PC-9 (cell line): Measurements from ENCODE around the gene CCDC182. TPM values are rescaled to one million over a fixed set of nuclear protein-coding genes. Genes with fewer than 3 reads are reported as not detected.

Experiments used
- BruUV-seq: library from RNA; stranded (reverse); fragments of 400-500 nt; replicated peaks from 2 replicates; lab custom pipeline; 2021; lab: Mats Ljungman, UMichigan
- CTCF ChIA-PET: fragments of 300-600 bp; sonication (Branson Sonifier 250); formaldehyde crosslinking; loops from one replicate; lab custom pipeline; 2022; ENCODE audit warnings: antibody characterized with exemption; lab: Charles Lee
- POLR2A ChIA-PET: fragments of 300-600 bp; sonication (Branson Sonifier 250); formaldehyde crosslinking; loops from one replicate; lab custom pipeline; 2022; ENCODE audit warnings: antibody characterized with exemption; ENCODE audit not compliant: unreplicated experiment; lab: Charles Lee
- DNase-seq, 2 experiments: peaks; one replicate each; pipeline versions ENCODE4 v3.0.0 to v3.0.0-alpha.2; 2015 to 2022; ENCODE audit warnings: mixed read lengths in 1 of 2
- H2AFZ ChIP-seq: fragments of 200-600 bp; sonication (generic); 2 replicates; pipeline ENCODE4 v1.8.1; 2017; ENCODE audit warnings: antibody characterized with exemption
- H3F3A ChIP-seq: fragments of 200-600 bp; sonication (generic); 2 replicates; pipeline ENCODE4 v1.8.1; 2017; ENCODE audit warnings: antibody characterized with exemption, mild to moderate bottlenecking, low read depth; ENCODE audit not compliant: insufficient read depth
- H3K27ac ChIP-seq: fragments of 200-600 bp; sonication (generic); 2 replicates; pipeline ENCODE4 v1.6.1; 2016; ENCODE audit warnings: mixed run types
- H3K27me3 ChIP-seq: fragments of 200-600 bp; sonication (generic); 2 replicates; pipeline ENCODE4 v1.6.1; 2016; ENCODE audit warnings: low read depth, mixed run types; ENCODE audit not compliant: insufficient read depth
- H3K36me3 ChIP-seq: fragments of 200-600 bp; sonication (generic); 2 replicates; pipeline ENCODE4 v1.6.1; 2016; ENCODE audit warnings: low read depth, mixed run types
- H3K4me1 ChIP-seq: fragments of 200-600 bp; sonication (generic); replicated peaks from 2 replicates; pipeline ENCODE4 v1.6.1; 2016; ENCODE audit warnings: mixed run types; ENCODE audit not compliant: insufficient read depth
- H3K4me2 ChIP-seq: fragments of 200-600 bp; sonication (generic); 2 replicates; pipeline ENCODE4 v1.6.1; 2017; ENCODE audit warnings: mixed run types
- H3K4me3 ChIP-seq: fragments of 200-600 bp; sonication (generic); 2 replicates; pipeline ENCODE4 v1.6.1; 2016; ENCODE audit warnings: mixed run types
- H3K79me2 ChIP-seq: fragments of 200-600 bp; sonication (generic); 2 replicates; pipeline ENCODE4 v1.6.1; 2017; ENCODE audit warnings: low read depth, mixed run types
- H3K9me2 ChIP-seq: fragments of 200-600 bp; sonication (generic); 2 replicates; pipeline ENCODE4 v1.8.1; 2017; ENCODE audit warnings: mild to moderate bottlenecking; ENCODE audit not compliant: insufficient read depth
- H3K9me3 ChIP-seq: fragments of 200-600 bp; sonication (generic); 2 replicates; pipeline ENCODE4 v1.8.1; 2016; ENCODE audit warnings: low read depth; ENCODE audit not compliant: insufficient read depth
- H4K20me1 ChIP-seq: fragments of 200-600 bp; sonication (generic); 2 replicates; pipeline ENCODE4 v1.8.1; 2017; ENCODE audit not compliant: insufficient read depth
- CTCF ChIP-seq: fragments of 200-600 bp; sonication (generic); conservative IDR thresholded peaks from 2 replicates; pipeline ENCODE4 v1.6.1; 2017; ENCODE audit warnings: mixed run types, antibody characterized with exemption, mild to moderate bottlenecking, moderate library complexity
- EZH2 ChIP-seq: fragments of 200-600 bp; sonication (generic); IDR thresholded peaks from 2 replicates; pipeline ENCODE4 v1.8.0; 2017; ENCODE audit warnings: antibody characterized with exemption, low read depth
- intact Hi-C: fragments of 100-400 bp; cut with micrococcal nuclease; formaldehyde crosslinking; loops from one replicate; pipeline ENCODE4 v1.10.0; 2022; ENCODE audit not compliant: unreplicated experiment
- total RNA-seq: library from RNA; stranded (reverse); gene quantifications from 2 replicates; pipeline ENCODE4 v1.2.3, GENCODE V29; 2021

The CCDC182 gene
- total RNA-seq, 1 experiment from 2014 or later = not detected

GRCh38 chr17:57782647-57783337, 37.7 kb upstream of the CCDC182 start:
- H3K27ac ChIP-seq = no peak overlapping the region
- H3K4me2 ChIP-seq = 0 out of 2 replicates have a peak overlapping the region, but pooled peaks have one; percentile 23
- no peak overlapping the region for H3K4me3 ChIP-seq
- no peaks in the 10 kb centered on the region for H3F3A ChIP-seq
- H4K20me1 ChIP-seq = no peaks in the 10 kb centered on the region
- CTCF ChIA-PET = interaction anchor here (0.8 kb wide), 1 partner anchor 111 kb away, joined by 8 read pairs; no protein-coding TSS in a partner anchor
- POLR2A ChIA-PET = no interaction called here
- H3K9me3 ChIP-seq = no peaks in the 10 kb centered on the region
- no peak for DNase-seq
- H3K4me1 ChIP-seq = no peaks in the 10 kb centered on the region
- TF ChIP-seq CTCF = no peak
- no peak for TF ChIP-seq EZH2
- no peaks in the 10 kb centered on the region for H3K9me2 ChIP-seq
- H2AFZ ChIP-seq = no peak overlapping the region
- H3K79me2 ChIP-seq = no peaks in the 10 kb centered on the region
- no peaks in the 10 kb centered on the region for H3K36me3 ChIP-seq
- no TSS peak for BruUV-seq
- intact Hi-C loops = no loop called here
- H3K27me3 ChIP-seq = peaks cover 99% of the 10 kb centered on the region

GRCh38 chr17:57782062-57782490, 37.0 kb upstream of the CCDC182 start:
- Histone ChIP-seq H2AFZ (no peak overlapping the region), H3K79me2 (no peaks in the 10 kb centered on the region), H3K4me2 (no peak overlapping the region), H3K4me1 (no peaks in the 10 kb centered on the region), H3K4me3 (no peak overlapping the region), H3K27me3 (peaks cover 99% of the 10 kb centered on the region), H4K20me1 (no peaks in the 10 kb centered on the region), H3F3A (no peaks in the 10 kb centered on the region), H3K36me3 (no peaks in the 10 kb centered on the region), H3K27ac (no peak overlapping the region), H3K9me3 (no peaks in the 10 kb centered on the region), H3K9me2 (no peaks in the 10 kb centered on the region)
- TF ChIP-seq EZH2 (no peak), CTCF (no peak)
- ChIA-PET CTCF (no interaction called here), POLR2A (no interaction called here)
- BruUV-seq = no TSS peak
- intact Hi-C loops = no loop called here
- no peak for DNase-seq

GRCh38 chr17:57781386-57782061, 36.4 kb upstream of the CCDC182 start:
- no peak for DNase-seq
- no peak for TF ChIP-seq EZH2
- no peak for TF ChIP-seq CTCF
- Histone ChIP-seq H3K9me2 (no peaks in the 10 kb centered on the region), H3K9me3 (no peaks in the 10 kb centered on the region), H3K27ac (no peak overlapping the region), H3K4me1 (no peaks in the 10 kb centered on the region), H2AFZ (no peak overlapping the region), H3K27me3 (peaks cover 99% of the 10 kb centered on the region), H3K4me3 (no peak overlapping the region), H3F3A (no peaks in the 10 kb centered on the region), H3K79me2 (no peaks in the 10 kb centered on the region), H3K36me3 (no peaks in the 10 kb centered on the region), H4K20me1 (no peaks in the 10 kb centered on the region), H3K4me2 (no peak overlapping the region)
- BruUV-seq = no TSS peak
- ChIA-PET POLR2A (no interaction called here), CTCF (no interaction called here)
- intact Hi-C loops = no loop called here
